GM19099 (cell line): ENCODE data around the gene SPEF2.

Source experiments
- POLR2A ChIP-seq: IDR thresholded peaks from 3 replicates; pipeline ENCODE4 v1.6.1; 2011; ENCODE audit warnings: low read depth; ENCODE audit not compliant: insufficient read length; ENCODE audit errors: extremely low read depth

Gene SPEF2

DNA sequence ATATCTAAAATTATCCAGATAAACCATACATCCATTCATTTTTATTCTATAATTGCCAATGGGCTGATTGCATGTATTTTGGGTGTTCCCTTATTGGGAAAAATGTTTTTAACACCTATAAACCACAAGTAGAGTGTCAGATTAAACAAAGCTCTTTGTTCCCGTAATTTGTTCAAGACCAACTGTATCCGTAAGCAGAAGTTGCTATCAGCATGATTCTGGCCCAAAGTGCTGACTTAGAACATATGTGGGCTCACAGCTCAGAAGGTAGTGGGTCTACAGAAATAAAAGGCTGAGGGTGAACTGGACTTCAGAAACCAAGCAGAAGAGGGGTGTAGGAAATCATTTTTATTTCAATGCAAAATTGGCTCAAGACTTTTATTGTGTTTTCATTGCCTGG lies 215.6 kb downstream of the SPEF2 start:
- no peak for TF ChIP-seq POLR2A

DNA sequence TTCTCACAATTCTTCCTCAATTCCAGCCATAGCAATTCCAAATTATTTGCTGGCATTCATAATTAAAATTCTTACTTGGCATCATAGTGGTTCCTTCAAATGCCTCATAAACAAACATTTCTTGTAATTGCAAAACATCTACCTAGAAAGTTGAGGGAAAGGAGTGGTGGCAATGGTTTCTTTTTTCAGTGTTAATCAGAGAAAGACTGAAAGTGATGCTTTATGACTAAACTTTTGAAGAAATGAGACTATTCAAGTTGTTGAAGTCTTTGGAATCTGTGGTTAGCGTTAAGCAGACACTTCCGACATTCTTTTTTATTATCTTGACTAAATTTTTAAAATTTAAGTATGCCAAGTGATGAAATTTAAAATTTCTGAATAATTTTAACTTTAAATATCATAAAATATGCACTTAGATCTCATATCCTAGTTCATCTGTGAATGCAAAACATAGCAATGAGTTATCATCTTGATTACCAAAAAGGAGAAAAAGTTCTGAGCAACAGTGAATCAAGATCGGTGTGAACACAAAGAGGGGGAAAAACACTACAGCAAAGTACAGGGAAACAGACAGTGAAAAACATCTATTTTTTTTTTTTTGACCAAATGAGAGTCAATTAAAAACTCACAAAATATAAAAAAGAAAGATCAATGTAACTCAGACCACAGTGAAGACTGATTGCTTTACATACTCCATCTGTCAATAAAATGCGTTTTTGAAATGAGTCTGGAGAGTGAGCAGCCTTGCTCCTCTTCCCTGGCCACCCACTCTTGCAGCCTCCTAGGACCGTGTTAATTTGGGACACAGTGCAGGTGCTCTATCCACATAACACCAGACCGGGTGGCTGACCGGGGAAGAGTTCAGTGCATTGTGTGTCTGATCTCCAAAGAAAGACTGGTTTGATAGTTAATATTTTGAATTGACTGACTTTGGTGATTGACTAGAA lies 218.4 kb downstream of the SPEF2 start:
- TF ChIP-seq POLR2A: no peak

DNA sequence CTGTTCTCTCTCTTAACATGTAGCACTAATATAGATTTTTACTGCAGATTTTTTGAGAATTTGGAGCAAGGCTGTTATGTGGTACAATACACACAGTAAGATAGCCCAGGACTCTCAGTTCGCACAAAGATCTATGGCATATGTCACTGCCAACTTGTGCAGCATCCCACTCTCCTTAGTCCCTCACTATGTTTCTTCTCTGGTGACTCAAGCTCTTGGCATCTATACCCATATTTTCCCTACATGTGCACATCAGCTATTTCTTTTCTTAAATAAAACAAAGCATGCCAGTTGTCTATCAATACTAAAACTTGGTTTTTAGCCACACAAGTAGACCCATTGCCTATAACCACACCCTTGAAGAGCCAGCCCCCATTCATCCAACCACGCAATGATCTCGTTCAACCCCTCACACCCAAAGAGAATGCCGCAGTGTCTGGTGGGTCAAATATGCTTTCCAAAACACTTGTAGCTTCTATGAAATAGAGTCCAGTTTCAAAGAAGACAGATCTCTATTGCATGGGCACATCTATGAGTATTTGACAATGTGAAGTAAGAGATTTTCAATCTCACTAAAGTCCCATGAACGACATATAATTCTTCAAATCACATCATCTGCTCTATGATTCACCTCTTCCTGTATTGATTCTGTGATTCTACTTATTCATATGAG lies 220.8 kb downstream of the SPEF2 start:
- no peak for TF ChIP-seq POLR2A

DNA sequence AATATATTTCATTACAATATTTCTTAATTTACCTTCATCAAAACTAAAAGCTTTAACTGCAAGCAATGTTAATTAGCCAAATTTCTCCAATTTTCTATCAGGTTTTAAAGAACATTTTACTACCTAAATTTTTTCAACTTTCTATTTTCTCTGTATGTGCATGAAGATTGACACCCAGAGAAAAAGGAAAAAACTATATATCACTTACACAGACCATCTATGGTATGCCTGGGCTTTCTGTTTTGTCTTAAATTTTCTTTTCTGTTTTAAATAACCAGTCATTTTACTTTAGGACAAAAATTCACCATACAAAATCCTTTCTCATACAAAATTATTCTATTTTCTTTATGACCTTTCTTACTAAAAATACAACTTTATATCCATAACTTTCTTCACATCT lies 225.2 kb downstream of the SPEF2 start:
- TF ChIP-seq POLR2A: no peak

DNA sequence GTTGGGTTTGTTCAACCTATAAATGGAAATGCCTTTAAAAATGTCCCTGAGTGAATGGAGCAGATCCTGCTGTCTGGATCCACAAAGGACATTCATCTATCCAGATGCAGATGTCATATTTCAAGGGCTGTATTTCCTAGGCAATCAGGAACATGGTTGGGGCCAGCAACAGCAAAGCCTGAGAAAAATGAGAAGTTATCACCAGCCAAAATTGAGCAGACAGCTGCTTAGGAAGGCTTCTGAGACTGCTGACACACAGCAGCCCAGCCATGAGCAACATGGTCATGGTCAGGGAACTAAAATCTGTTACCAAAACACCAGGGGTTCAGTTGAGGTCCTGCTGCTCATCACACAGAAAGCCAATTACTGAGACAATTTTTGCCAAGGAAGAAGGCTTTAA lies 229.8 kb downstream of the SPEF2 start:
- no peak for TF ChIP-seq POLR2A

DNA sequence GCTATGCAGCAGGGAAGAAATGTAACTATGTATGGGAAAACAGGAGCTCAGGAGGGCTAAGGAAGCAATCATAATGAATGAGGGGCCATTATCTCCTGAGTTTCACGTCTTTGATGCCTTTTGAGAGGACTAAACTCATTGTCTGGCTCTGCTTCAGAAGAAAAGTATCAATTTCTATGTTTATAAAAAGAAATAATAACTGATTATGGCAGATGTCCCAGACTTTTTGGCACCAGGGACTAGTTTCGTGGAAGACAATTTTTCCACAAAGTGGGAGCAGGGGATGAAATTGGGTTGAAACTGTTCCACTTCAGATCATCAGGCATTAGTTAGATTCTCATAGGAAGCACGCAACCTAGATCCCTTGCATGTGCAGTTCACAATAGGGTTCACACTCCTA lies 230.3 kb downstream of the SPEF2 start:
- TF ChIP-seq POLR2A: no peak

DNA sequence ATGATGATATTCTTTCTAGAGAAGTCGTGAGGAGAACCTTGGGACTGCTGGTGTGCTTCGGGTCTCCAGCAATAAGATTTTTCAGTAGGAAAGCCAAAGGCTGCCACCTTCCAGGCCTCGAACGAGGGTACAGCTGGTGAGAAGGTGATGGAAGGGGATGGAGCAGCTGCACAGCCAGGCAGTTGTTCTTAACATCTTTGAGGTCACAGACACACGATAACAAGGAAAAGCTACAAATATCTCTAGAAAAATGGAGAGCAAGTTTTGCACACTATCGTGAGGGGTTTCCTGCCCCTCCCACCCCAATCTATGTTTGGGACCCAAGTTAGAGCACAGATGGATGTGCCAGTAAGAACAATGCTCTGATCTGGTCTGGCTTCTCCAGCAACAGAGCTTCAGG lies 232.2 kb downstream of the SPEF2 start:
- TF ChIP-seq POLR2A: no peak

DNA sequence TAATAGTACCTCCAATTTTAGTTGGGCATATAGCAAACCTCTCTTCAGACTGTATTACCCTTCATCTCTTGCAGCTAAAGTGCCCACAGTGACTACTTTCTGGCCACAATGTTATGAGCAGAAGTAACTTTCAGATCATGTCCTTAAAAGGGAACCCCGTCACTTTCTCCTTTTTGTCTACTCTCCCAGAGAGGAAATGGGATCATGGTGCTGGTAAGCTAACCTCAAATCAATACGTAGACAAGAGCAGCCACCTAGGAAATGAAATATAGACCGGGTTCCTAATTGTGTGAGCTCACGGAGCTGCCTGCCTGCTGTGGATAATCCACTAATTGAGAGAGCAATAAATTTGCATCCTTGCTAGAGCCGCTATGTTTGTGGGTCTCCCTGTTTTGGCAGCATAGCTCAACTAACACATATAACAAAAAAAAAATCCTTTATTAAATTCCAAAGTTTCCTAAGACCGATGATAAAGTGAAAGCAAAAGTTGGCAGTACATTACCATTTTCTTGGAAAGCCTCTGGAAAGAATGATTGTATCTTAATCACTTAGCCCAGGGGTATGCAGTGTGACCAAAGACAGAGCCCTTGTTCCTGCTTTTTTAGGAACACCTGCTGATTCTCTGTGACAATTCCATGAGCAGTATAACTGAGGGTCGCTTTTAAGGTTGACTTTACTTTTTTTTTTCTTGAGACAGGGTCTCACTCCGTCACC lies 233.5 kb downstream of the SPEF2 start:
- TF ChIP-seq POLR2A: no peak

DNA sequence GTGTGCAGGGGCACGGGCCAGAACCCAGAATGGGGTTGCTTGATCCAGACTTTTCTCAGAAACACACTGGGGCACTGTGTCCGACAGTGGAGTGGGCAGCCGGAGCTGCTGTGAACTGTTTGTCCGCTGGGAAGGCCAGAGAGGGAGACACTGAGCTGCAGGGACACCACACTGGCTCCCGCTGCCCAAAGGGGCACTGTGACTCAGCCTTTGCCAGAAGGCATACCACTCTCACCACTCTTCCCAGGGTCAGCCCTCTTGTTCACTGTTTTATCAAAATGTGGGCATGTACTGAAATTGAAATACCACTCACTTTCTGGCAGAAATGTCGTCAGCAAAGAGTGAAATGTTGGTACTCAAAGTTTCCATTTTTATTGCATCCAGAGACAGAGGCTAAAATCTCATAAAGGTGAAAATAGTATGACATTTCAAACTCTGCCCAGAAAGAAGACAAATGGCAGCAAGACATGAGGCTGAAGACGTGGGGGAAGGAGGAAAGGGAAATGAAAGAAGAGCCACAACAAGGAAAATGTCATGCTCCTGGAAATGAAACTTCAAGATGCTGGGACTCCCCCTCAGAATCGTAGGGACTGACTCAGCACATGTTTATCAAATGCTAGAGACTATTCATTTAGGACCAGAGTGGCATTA lies 234.5 kb downstream of the SPEF2 start:
- no peak for TF ChIP-seq POLR2A

DNA sequence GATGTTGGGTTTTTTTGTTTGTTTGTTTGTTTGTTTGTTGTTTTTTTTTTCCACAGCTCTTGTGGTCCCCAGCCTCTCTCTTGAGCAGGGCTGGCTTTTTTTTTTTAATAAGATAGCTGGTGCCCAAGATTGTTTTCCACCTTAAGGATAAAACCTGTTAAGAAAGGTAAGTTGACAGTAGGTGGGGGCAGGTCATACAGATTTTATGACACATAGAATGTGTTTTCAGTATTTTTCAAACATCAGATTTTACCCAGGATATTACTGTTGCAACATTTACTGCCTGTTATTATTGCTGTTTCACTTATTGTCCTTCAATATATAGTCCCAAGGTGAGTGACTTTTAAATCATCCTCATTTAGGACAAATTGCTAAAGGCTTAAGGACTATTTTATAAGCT lies 235.1 kb downstream of the SPEF2 start:
- no peak for TF ChIP-seq POLR2A

DNA sequence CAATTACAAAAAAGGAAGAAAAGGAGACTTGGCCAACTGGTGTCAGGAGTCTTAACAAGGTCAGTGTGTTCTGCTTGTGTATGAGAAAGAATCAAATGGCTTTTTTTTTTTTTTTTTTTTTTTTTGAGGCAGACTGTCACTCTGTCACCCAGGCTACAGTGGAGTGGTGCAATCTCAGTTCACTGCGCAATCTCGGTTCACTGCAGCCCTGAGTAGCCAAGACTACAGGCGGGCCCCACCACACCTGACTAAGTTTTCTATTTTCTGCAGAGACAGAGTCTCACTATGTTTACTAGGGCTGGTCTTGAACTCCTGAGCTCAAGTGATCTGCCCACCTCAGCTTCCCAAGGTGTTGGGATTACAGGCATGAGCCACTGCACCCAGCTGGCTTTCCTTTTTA lies 236.0 kb downstream of the SPEF2 start:
- no peak for TF ChIP-seq POLR2A

DNA sequence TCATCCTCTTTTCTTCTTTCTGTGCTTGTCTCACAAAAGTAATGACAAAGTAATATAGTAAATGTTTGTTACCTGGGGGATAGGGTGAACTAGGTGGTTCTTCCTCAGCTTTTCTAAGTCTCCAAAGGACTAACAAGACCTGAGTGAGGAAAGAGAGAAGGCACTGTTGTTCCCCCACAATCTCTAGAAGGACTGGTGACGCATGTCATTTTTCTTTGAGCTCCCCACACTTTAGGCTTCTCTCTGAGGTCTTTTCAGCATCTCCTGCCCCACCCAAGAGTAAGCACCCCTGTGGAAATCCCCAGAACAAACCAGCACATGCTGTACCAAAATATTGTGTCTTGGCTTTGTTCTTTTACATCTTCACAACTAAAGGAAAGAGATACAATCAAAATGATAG lies 236.6 kb downstream of the SPEF2 start:
- no peak for TF ChIP-seq POLR2A

DNA sequence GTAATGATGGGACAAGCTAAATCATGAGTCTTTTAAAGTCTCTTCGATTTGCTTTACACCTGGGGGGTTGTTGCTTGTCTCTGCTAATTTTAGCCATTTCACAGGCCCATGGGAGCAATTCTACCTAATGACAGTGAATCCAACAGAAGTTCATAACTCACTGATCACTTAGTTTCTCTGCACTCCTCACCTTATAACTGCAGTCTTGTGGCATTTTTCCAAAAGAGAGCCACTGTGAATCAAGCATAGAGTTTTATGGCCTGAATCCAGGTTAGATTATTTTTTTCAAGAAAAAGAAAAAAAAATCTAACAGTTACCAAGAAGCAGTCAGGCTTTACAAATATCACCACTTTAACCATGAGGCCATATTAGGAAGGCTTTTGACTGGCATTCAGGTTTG lies 237.5 kb downstream of the SPEF2 start:
- TF ChIP-seq POLR2A: no peak

DNA sequence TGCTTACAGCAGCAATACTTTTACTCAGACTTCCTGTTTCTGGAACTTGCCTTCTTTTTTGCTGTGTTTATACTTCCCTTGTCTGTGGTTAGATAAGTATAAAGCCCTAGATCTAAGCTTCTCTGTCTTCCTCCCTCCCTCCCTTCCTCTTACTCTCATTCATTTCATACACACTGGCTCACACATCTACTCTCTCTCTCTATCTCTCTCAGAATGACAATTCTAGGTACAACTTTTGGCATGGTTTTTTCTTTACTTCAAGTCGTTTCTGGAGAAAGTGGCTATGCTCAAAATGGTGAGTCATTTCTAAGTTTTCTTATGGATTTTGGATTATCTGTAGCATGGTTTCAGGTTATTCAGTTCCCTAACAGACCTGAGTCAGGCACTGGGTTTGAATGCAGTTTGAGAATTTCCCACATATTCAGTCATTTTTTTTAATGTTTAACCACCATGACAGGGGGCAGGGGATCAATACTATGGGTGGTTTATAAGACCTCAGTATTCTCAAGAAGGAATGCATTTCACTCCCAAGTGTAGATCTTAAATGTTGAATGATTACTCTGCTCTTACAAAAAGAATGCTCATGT lies 239.2 kb downstream of the SPEF2 start, which contains the start of gene IL7R:
Gene IL7R, plus strand, starts transcription at position 127 of the 587 bp plus-strand sequence. Its CDS starts 87 bp downstream, at position 214.
- TF ChIP-seq POLR2A: no peak
